ENCODE measurements around the gene RCN2.
"Not testable (repeated sequence)": the region's sequence is repeated elsewhere in the genome, so short reads cannot be mapped to it uniquely, and the experiment has no call there.

The RCN2 gene

GRCh38 chr15:76930831-76931396, 635 bp upstream of the RCN2 start:
- in situ Hi-C loops (cut with MboI; ENCODE audit: low sequenced_read_pairs) = loop anchor here (25.0 kb wide), 1 partner anchor 556 kb away; no protein-coding TSS in a partner anchor

- in situ Hi-C loops (cut with MboI; ENCODE audit: low sequenced_read_pairs) = loop anchor here (25.0 kb wide), 1 partner anchor 555 kb away; no protein-coding TSS in a partner anchor
These were observed 802 bp downstream of the RCN2 start for GRCh38 chr15:76932135-76932966.

GRCh38 chr15:76935620-76936019, 4.1 kb downstream of the RCN2 start:
- in situ Hi-C loops (cut with MboI; ENCODE audit: low sequenced_read_pairs) = loop anchor here (25.0 kb wide), 1 partner anchor 552 kb away; no protein-coding TSS in a partner anchor

GRCh38 chr15:76936671-76937070, 5.1 kb downstream of the RCN2 start:
- in situ Hi-C loops (cut with MboI; ENCODE audit: low sequenced_read_pairs) = loop anchor here (25.0 kb wide), 1 partner anchor 551 kb away; no protein-coding TSS in a partner anchor

GRCh38 chr15:76938752-76939151, 7.2 kb downstream of the RCN2 start:
- in situ Hi-C loops (cut with MboI; ENCODE audit: low sequenced_read_pairs) = loop anchor here (25.0 kb wide), 1 partner anchor 549 kb away; no protein-coding TSS in a partner anchor

- in situ Hi-C loops (cut with MboI; ENCODE audit: low sequenced_read_pairs) = loop anchor here (25.0 kb wide), 1 partner anchor 548 kb away; no protein-coding TSS in a partner anchor
These were observed 8.2 kb downstream of the RCN2 start for GRCh38 chr15:76939715-76940114.

- in situ Hi-C loops (cut with MboI; ENCODE audit: low sequenced_read_pairs) = loop anchor here (25.0 kb wide), 1 partner anchor 546 kb away; no protein-coding TSS in a partner anchor
These were observed 10.1 kb downstream of the RCN2 start for GRCh38 chr15:76941636-76942035.

- in situ Hi-C loops (cut with MboI; ENCODE audit: low sequenced_read_pairs) = loop anchor here (25.0 kb wide), 1 partner anchor 545 kb away; no protein-coding TSS in a partner anchor
These were observed 10.8 kb downstream of the RCN2 start for GRCh38 chr15:76942331-76942730.

GRCh38 chr15:76945494-76946093, 14.0 kb downstream of the RCN2 start:
- in situ Hi-C loops (cut with MboI; ENCODE audit: low sequenced_read_pairs) = loop anchor here (25.0 kb wide), 1 partner anchor 542 kb away; no protein-coding TSS in a partner anchor

- in situ Hi-C loops (cut with MboI; ENCODE audit: low sequenced_read_pairs) = loop anchor here (25.0 kb wide), 1 partner anchor 540 kb away; no protein-coding TSS in a partner anchor
These were observed 15.9 kb downstream of the RCN2 start for GRCh38 chr15:76947454-76947853.

- in situ Hi-C loops (cut with MboI; ENCODE audit: low sequenced_read_pairs) = no loop called here
These were observed 19.7 kb downstream of the RCN2 start for GRCh38 chr15:76951220-76951619.

- in situ Hi-C loops (cut with MboI; ENCODE audit: low sequenced_read_pairs) = no loop called here
These were observed 22.4 kb downstream of the RCN2 start for GRCh38 chr15:76953913-76954312.

- in situ Hi-C loops (cut with MboI; ENCODE audit: low sequenced_read_pairs) = no loop called here
These were observed 23.2 kb downstream of the RCN2 start for GRCh38 chr15:76954744-76955143.

GRCh38 chr15:76961268-76962011, 29.9 kb downstream of the RCN2 start:
- in situ Hi-C loops (cut with MboI; ENCODE audit: low sequenced_read_pairs) = no loop called here

- in situ Hi-C loops (cut with MboI; ENCODE audit: low sequenced_read_pairs) = no loop called here
These were observed 30.9 kb downstream of the RCN2 start for GRCh38 chr15:76962337-76963013.

GRCh38 chr15:76963596-76963995, 32.0 kb downstream of the RCN2 start:
- in situ Hi-C loops (cut with MboI; ENCODE audit: low sequenced_read_pairs) = no loop called here

GRCh38 chr15:76964157-76964556, 32.6 kb downstream of the RCN2 start:
- in situ Hi-C loops (cut with MboI; ENCODE audit: low sequenced_read_pairs) = no loop called here

GRCh38 chr15:76966051-76966450, 34.5 kb downstream of the RCN2 start:
- in situ Hi-C loops (cut with MboI; ENCODE audit: low sequenced_read_pairs) = not testable (repeated sequence)

GRCh38 chr15:76967067-76967466, 35.5 kb downstream of the RCN2 start:
- in situ Hi-C loops (cut with MboI; ENCODE audit: low sequenced_read_pairs) = no loop called here

GRCh38 chr15:76968306-76968705, 36.8 kb downstream of the RCN2 start:
- in situ Hi-C loops (cut with MboI; ENCODE audit: low sequenced_read_pairs) = no loop called here

Data from HL-60/S4 treated with phorbol 12-myristate 13-acetate at 8.2 ng/mL for 4 days and 3 days (cell line).